ENCODE data around the gene LRMDA.

GRCh38 chr10:75870039-75870645 is 438.7 kb downstream of the LRMDA start:
- TF ChIP-seq SIN3A (IDR thresholded peaks at IDR 0.05; ENCODE audit: low read depth, low read length): no peak
- no peak for TF ChIP-seq EZH2 (IDR thresholded peaks at IDR 0.05; ENCODE audit: borderline replicate concordance, control insufficient read depth, low read depth, low read length)
- no peak for TF ChIP-seq JUND (IDR thresholded peaks at IDR 0.05; ENCODE audit: low read depth, low read length)
- TF ChIP-seq POLR2A (IDR thresholded peaks at IDR 0.05; ENCODE audit: low read depth, low read length): no peak
- no peak for TF ChIP-seq CHD4 (IDR thresholded peaks at IDR 0.05)
- no peak for TF ChIP-seq MAX (IDR thresholded peaks at IDR 0.05; ENCODE audit: low read depth, low read length)
- TF ChIP-seq TCF12 (IDR thresholded peaks at IDR 0.05; ENCODE audit: low read depth, low read length): no peak
- TF ChIP-seq ZNF384 (IDR thresholded peaks at IDR 0.05; ENCODE audit: borderline replicate concordance, low read depth, low read length): no peak
- TF ChIP-seq FOXK2 (IDR thresholded peaks at IDR 0.05): no peak
- TF ChIP-seq CTCF (IDR thresholded peaks at IDR 0.05 in 2 of 3, conservative IDR thresholded peaks at IDR 0.05 in 1 of 3; ENCODE audit: control insufficient read depth in 2 of 3, extremely low read depth in 1 of 3, insufficient read depth in 1 of 3, low read depth in 3 of 3, low read length in 3 of 3): no peak
- TF ChIP-seq YY1 (IDR thresholded peaks at IDR 0.05; ENCODE audit: low read depth, low read length): no peak

Data from GM12878 (cell line).